Sigmoid colon (tissue), 4 donors: ENCODE results near the gene HNRNPUL1.

ENCODE experiments used
- EP300 ChIP-seq, 4 donors: sonication (generic); formaldehyde crosslinking; IDR thresholded peaks; one replicate each; pipeline ENCODE4 v1.6.1; 2017; ENCODE audit warnings: antibody characterized with exemption in 4 of 4
- POLR2A ChIP-seq, 2 donors: fragments of 450-650 bp; IDR thresholded peaks; one replicate each; pipeline ENCODE4 v1.6.1; 2016; ENCODE audit warnings: antibody characterized with exemption in 2 of 2, mild to moderate bottlenecking in 2 of 2, moderate library complexity in 2 of 2
- POLR2AphosphoS5 ChIP-seq, 4 donors: sonication (generic); formaldehyde crosslinking; IDR thresholded peaks; one replicate each; pipeline ENCODE4 v1.6.1; 2017; ENCODE audit warnings: antibody characterized with exemption in 4 of 4
- TF ChIP-seq, protein P1 (sequence below), 4 experiments: fragments of 450-650 bp in 3 of 4; fragments of 200-600 bp in 1 of 4; IDR thresholded peaks; one replicate each; pipeline ENCODE4 v1.5.1; 2016 to 2019; ENCODE audit warnings: antibody characterized with exemption in 4 of 4, mild to moderate bottlenecking in 3 of 4, moderate library complexity in 2 of 4

DNA sequence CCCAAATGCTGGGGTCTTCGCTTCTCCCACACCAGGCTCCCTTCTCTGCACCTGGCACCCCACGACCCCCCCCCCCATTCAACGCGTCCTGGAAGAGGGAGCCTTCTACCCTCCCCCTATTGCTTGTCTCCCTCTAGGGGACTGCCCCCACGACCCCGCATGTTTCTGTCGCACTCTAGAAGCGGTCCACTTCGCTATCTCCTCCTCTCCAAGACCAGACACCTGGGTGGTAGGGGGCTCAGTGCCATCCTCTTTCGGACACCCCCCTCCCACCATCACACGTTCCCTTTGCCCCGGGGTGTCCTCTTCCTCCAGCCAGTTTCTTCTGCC, 88.1 kb downstream of the HNRNPUL1 start:
- TF ChIP-seq EP300 (IDR thresholded peaks at IDR 0.05): no peak
- no peak for TF ChIP-seq POLR2A (IDR thresholded peaks at IDR 0.05)
- TF ChIP-seq, protein P1, sequence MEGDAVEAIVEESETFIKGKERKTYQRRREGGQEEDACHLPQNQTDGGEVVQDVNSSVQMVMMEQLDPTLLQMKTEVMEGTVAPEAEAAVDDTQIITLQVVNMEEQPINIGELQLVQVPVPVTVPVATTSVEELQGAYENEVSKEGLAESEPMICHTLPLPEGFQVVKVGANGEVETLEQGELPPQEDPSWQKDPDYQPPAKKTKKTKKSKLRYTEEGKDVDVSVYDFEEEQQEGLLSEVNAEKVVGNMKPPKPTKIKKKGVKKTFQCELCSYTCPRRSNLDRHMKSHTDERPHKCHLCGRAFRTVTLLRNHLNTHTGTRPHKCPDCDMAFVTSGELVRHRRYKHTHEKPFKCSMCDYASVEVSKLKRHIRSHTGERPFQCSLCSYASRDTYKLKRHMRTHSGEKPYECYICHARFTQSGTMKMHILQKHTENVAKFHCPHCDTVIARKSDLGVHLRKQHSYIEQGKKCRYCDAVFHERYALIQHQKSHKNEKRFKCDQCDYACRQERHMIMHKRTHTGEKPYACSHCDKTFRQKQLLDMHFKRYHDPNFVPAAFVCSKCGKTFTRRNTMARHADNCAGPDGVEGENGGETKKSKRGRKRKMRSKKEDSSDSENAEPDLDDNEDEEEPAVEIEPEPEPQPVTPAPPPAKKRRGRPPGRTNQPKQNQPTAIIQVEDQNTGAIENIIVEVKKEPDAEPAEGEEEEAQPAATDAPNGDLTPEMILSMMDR (IDR thresholded peaks at IDR 0.05): no peak
- TF ChIP-seq POLR2AphosphoS5 (IDR thresholded peaks at IDR 0.05): no peak
